Stimulated activated CD4-positive, alpha-beta T cell treated with anti-CD3 and anti-CD28 coated beads, Interleukin-2, amount 100 ng/mL, for 4 hours (primary cell): ENCODE measurements around the gene TRPM4.
"Not testable (repeated sequence)": the region's sequence is repeated elsewhere in the genome, so short reads cannot be mapped to it uniquely, and the experiment has no call there.

Experiments used
- DNase-seq: peaks from one replicate; pipeline ENCODE4 v3.0.0-alpha.2; 2020; ENCODE audit warnings: low read depth

TRPM4 gene

DNA sequence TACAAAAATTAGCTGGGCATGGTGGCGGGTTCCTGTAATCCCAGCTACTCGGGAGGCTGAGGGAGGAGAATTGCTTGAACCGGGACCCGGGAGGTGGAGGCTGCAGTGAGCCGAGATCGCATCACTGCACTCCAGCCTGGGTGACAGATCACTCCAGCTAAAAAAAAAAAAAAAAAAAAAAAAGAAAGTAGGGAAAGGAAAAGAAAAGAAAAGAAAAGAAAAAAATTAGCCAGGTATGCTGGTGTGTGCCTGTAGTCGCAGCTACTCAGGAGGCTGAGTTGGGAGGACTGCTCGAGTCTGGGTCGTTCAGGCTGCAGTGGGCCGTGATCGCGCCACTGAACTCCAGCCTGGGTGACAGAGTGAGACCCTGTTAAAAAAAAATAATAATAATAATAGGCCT is 30.4 kb upstream of the TRPM4 start:
- not testable (repeated sequence) for DNase-seq

DNA sequence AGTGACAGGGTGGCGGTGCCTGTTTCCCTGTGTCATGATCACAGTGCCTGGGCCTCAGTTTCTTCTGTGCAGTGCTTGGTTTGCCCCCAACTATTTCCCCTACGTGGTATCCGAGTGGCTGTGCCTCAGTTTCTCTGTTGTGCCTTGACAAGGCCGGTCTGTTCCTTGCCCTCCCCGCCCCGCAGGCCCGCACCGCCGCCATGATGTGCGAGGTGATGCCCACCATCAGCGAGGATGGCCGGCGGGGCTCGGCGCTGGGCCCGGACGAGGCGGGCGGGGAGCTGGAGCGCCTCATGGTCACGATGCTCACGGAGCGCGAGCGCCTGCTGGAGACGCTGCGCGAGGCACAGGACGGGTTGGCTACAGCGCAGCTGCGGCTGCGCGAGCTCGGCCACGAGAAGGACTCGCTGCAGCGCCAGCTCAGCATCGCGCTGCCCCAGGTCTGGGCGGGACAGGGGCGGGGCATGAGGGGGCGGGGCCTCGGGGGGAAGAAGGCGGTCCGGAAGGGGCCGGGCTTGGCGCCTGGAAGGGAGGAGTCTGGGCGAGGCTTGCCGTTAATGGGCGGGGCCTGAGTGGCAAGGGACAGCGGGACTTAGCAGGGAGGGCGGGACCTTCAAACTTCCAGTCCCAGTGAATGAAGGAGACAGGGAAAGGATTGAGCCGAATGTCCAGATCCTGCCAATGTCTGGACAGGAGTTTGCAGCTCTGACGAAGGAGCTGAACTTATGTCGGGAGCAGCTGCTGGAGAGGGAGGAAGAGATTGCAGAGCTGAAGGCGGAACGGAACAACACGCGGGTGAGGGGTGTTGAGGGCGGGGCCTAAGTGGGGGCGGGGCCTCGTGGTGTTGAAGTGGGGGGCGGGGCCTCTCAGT is 29.7 kb upstream of the TRPM4 start:
- DNase-seq: peak; percentile 91

DNA sequence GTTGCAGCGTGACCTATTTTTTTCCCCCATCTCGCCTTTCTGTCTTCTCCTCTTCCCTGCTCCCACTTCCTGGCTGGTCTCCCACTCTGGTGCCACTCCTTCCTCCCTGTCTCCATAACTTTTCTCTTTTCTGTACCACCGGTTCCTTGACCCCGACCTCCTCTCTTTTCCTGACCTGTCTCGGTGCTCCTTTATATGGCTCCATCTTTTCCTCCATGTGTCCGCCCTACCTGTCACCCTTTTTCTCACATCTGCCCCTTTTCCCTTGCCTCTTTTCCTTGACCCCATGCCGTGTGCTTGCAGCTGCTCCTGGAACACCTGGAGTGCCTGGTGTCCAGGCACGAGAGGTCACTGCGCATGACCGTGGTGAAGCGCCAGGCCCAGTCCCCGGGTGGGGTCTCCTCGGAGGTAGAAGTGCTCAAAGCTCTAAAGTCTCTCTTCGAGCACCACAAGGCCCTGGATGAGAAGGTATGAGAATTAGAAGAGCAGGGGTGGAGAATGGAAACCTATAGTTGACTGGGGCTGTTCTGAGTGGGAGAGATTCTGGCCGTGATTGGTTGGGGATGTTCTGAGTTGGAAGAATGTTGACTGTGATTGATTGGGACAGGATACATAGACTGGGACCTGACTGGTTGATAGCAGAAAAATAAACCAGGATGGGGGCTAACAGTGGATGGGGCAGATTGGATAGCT is 28.9 kb upstream of the TRPM4 start:
- DNase-seq: no peak

DNA sequence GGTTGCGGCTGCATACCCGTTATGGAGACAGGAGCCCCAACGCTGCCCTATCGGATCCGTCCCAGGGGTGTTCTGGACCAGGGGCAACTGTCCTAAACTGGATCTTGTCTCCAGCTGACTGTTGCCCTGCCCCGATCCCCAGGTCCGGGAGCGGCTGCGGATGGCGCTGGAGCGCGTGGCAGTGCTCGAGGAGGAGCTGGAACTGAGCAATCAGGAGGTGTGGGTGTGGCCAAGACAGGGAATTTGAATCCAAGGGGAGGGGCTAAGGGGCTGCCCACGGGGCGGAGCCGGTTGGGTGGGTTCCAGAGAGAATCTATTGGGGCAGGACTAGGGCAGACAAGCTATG is 28.4 kb upstream of the TRPM4 start:
- no peak for DNase-seq

DNA sequence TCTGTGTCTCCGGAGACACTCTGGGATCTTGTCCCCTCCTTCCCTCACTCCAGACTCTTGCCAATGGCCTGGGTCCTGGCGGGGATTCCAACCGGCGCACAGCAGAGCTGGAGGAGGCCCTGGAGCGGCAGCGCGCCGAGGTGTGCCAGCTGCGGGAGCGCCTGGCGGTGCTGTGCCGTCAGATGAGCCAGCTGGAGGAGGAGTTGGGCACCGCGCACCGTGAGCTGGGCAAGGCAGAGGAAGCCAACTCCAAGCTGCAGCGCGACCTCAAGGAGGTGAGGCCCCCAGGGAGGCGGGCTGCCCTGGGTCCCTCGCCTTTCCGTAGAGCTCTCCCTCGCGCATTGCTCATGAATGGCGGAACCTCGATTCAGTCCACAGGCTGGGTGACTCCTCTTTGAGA is 27.3 kb upstream of the TRPM4 start:
- DNase-seq: no peak

DNA sequence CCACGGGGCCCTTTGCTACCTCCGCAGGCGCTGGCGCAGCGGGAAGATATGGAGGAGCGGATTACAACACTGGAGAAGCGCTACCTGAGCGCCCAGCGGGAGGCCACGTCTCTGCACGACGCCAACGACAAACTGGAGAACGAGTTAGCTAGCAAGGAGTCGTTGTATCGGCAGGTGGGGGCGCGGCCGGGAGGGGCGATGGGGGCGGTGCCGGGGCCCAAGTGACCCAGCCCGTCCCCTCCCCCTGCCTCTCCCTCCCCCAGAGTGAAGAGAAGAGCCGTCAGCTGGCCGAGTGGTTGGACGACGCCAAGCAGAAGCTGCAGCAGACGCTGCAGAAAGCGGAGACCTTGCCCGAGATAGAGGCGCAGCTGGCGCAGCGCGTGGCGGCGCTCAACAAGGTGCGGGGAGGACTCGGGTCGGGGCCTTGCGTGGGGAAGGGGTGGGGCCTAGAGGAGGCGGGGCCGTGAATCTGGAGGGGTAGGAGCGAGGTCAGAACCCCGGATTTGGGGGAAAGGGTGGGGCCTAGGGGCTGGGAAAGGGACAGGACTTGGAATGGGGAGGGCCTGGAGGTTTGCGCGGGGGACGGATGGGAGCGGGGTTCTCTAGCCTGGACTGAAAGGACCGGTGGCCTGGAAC is 24.5 kb upstream of the TRPM4 start:
- no peak for DNase-seq

DNA sequence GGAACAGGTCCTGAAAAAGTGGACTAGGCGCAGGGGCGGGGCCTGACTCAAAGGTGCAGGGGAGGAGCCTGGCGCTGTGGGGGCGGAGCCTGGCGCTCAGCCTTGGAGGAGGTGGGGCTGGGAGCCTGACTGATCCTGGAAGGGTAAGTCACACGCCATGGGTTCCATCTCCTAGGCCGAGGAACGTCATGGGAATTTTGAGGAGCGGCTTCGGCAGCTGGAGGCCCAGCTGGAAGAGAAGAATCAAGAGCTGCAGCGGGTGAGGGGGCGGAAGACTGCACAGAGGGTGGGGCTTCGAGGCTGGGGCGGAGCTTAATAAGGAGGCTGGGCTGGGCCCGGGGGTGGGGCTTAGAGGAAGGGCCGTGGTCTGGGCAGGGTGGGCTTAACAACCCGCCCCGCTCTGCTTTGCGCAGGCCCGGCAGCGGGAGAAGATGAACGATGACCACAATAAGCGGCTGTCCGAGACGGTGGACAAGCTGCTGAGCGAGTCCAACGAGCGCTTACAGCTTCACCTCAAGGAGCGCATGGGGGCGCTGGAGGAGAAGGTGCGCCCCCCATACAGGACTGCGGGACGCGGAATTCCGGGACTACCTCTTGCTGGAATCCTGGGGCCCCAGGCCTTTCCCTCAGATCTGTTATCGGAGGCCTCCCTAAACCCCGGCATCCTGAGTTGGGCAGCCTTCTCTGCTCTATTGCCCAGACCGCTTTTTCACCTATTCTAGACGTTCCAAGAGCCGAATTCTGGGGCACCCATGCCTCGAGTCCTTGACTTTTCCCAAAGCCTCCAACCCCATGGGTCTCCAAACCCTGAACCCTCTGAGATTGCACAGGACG is 23.8 kb upstream of the TRPM4 start:
- DNase-seq: no peak

DNA sequence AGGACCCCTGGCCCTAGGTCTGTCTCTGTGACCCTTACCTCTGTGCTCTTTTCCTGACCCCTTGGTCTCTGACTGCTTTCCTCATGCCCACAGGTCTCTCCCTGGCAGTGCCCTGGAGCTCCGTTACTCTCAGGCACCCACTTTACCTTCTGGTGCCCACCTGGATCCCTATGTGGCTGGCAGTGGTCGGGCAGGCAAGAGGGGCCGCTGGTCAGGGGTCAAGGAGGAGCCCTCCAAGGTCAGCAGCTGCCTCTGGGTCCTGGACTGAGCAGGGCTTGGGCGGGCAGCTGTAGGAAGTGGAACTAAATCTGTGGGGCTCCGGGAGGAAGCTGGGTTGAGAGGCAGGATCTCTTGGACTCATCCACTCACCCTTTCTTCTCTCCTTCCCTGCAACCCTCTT is 21.9 kb upstream of the TRPM4 start:
- no peak for DNase-seq

DNA sequence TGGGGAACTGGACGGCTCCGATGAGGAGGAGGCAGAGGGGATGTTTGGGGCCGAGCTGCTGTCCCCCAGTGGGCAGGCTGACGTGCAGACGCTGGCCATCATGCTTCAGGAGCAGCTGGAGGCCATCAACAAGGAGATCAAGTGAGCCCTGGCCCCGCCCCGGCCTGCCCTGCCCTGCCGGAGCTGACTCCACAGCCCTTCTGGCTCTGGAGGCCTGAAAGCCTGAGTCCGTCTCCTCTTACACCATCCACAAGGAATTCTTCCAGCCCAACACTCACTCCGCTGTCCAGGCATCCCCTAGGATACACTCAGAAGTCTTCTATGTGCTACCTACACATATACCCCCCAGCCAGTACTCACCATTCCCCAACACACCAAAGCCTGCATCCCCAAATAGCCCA is 20.8 kb upstream of the TRPM4 start:
- DNase-seq: no peak

DNA sequence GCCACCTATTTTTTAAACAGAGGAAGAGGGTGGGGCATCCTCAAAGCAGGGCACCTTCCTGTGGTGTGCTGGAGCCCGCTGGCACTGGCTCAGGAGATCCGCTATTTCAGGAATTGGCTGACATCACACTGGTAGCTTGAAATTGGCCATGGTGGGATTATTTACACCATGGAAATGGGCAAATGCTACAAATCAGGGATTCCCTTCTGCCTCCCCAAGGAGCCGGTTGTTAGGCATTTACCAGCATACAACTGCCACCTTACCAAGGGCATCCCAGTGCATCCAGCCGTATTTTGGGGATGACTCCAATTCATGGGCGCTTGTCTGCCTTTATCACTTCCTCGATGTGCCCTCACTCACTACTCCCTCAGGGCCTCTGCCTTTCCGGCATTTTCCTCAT is 16.6 kb upstream of the TRPM4 start:
- DNase-seq: no peak

DNA sequence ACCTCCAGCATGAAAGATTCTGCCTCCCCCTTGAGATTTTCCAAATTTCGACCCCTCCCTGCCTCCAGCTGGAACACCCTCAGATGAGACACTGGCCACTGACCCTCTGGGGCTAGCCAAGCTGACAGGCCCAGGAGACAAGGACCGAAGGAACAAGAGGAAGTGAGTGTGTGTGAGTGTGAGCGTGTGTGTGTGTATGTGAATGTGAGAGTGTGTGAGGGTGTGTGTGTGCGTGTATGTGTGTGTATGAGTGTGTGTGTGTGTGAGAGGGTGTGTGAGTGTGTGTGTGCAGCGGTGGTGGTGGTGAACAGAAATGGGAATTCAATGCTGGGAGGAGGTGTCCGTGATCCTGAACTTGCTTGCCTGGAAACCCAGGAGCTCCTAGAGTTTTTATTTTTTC is 16.2 kb upstream of the TRPM4 start:
- no peak for DNase-seq

DNA sequence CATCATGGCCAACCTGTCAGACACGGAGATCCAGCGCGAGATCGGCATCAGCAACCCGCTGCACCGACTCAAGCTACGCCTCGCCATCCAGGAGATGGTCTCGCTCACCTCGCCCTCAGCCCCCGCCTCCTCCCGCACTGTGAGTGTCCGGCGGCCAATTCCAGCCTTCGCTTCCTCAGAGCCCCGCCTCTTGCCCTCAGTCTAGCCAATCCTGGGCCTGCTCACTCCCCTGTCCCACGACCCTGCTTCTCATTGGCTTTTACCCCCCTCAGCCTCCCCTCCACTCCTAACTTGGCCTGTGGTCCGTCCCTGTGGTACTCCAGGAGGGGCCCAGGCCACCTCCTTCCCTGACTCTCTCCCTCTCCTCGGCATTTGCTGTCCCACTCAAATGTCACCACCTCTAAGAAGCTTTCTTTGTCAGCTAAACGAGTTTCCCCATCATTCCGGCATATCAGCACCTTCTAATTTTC is 14.7 kb upstream of the TRPM4 start:
- no peak for DNase-seq

DNA sequence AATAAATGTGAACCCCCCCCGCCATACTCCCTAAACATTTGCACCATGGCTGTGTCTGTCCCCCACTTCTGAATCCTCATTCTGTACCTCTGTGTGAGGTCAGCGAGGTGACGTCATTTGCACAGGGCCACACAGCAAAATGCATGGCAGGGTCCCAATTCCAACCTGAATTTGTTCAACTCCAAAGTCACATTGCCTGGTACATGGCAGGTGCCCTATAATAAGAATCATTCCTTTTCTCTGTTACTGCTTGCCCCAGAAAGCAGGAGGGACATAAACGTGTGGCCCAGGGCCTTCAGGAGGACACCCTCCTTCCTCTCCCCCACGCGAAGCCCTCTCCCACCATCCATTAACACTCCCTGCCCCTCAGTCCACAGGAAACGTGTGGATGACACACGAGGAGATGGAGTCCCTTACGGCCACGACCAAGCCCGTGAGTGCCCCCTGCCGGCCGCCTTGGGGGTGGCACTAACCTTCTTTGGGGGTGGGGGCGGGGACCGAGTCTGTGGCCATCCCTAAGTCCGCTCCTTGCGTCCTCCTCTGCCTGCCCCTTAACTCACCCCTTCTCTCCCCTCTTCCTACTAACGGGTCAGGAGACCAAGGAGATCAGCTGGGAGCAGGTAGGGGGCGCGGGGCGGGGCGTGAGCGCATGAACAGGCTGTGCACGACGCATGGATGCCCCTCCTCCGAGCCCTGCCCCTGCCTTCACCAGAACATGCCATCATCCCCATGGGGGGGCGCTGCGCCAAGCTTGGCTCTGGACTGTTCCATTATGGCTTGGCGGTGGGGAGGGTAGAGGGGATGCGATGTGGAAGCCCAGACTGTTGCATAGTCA is 11.8 kb upstream of the TRPM4 start:
- peak; percentile 61 for DNase-seq

DNA sequence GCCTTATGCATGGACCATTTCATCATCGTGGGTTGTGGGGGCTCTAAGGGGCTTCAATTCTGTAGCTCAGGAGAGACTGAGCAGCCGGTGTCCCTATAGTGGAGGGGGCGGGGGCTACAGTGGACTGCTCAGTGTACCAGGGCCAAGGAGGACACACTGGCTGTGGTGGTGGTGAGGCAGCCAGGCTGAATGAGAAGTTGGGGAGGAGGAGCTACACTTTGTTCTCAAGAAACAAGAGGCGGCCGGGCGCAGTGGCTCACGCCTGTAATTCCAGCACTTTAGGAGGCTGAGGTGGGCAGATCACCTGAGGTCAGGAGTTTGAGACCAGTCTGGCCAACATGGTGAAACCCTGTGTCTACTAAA is 11.2 kb upstream of the TRPM4 start:
- not testable (repeated sequence) for DNase-seq

DNA sequence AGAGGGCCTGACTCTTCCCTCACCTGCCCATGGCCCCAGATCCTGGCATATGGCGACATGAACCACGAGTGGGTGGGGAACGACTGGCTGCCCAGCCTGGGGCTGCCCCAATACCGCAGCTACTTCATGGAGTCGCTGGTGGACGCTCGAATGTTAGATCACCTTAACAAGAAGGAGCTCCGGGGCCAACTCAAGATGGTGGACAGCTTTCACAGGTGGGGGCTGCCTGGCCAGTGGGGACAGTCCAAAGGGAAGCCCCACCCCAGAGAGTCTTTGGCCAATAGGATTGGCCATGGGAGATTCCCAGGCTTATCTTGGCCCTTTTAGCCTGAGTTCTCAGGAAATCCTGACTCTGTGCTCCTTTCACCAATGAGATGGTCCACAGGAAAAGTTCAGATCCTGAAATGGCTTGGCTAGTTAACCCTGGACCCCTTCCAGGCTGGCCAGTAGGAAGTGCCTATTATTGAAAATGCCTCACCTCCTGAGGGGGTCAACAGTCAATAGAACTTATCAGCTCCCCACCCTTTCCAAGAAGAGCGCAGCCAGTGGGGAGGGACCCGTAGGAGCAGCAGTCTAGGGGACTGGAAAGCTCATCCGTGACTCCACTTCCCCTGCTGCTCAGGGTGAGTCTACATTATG is 9.4 kb upstream of the TRPM4 start:
- DNase-seq: no peak

DNA sequence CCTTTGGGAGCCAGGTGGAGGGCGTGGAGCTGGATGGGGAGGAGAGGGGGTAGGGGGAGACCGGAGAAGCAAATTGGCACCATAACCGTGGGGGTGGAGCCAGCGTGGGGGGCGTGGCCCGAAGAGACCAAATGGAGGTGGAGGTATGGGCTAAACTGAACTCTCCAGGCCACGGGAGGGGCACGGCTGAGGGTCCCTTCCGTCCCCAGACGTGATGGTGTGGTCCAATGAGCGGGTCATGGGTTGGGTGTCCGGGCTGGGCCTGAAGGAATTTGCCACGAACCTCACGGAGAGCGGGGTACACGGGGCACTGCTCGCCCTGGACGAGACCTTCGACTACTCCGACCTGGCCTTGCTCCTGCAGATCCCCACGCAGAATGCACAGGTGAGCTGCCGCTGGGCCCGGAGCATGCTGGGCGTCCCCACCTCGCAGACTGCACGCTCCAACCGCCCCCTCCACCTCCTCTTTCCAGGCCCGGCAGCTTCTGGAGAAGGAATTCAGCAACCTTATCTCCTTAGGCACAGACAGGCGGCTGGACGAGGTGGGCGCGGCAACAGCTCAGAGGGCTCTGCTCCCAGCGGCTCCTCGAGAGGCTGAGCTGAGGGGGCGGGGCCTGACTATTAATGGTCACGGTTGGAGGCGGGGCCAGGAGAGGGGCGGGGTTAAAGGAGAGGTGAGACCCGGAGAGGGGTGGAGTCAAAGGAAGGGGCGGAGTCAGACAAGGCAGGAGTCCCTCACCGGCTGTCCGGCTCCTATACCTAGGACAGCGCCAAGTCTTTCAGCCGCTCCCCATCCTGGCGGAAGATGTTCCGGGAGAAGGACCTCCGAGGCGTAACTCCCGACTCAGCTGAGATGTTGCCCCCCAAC is 8.6 kb upstream of the TRPM4 start:
- peak; percentile 67 for DNase-seq

DNA sequence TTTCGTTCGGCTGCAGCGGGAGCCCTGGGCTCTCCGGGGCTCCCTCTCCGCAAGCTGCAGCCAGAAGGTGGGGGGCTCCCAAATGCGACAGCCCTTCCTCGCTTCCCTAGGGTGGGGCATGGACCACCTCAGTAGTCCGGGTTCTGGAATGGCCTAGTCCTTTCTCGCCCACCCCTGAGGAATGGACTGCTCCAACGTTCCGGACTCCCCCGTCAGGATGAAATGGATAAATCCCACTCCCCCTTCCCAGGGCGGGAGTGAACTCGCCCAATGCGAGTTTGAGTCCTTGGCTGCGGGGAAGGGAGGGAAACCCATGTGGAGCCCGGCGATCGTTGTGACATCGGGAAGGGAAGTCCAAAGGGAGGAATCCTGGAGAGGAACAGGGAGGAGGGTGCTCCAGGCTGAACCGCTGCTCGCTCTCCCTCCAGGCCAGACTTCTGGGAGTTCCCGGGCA is 7.9 kb upstream of the TRPM4 start:
- DNase-seq: no peak

DNA sequence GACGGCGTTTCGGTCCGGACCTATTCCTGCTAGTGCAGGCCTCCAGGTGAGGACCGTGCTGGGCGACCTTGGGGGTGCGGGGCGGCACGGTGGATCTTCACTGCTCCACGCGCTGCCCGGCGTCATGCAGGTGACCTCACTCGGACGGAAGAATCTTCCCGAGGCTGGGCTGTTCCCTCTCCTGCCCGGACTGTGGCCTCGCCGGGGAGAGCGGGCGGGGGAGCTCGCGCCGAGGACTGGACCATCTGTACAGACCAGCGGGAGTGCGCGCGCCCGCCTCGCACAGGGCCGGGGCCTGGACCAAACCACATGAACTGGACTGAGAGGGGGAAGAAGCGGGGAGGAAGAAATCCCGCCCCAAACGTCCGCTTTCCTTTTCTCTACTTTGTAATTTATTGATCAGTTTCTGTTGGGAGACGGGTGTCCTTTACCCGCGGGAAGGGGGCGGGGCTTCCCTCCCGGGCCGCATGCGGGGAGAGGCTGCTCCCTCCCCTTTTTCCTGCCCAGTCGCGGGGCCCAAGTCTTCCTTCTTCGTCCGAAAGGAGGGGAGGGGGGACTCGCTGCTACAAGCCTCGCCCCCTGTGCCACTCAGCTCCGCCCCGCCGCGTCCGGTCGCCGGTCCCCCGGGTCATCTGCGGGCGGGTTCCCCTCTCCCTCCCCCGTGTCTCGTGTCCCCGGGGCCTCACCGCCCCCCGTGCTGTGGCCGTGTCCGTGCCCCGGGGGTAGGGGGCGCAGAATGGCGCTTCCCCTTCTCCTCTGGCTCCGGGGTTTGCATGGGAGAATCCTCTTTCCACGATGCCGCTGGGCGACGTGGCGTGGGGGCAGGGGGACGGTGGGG is 7.3 kb upstream of the TRPM4 start:
- no peak for DNase-seq

DNA sequence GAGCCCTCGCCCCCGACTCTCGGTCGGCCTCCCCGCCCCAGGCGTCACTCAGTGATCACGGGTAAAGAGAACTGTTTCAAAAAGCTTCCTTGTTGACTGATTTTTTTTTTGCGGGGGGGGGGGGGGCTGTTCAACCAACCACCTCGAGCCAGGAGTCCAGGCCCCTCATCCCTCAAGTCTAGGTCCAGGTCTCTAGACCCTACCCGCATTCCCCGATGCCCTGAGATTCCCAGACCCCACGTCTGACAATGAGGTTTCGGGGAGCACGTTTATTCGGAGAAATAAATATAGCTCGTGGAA is 6.7 kb upstream of the TRPM4 start:
- DNase-seq: no peak
